Activated CD4-positive, CD25-positive, alpha-beta regulatory T cell treated with anti-CD3 and anti-CD28 coated beads, Interleukin-2, amount 50 U/mL, for 72 hours (primary cell): ENCODE data around the gene C1QTNF4.
"Not testable (repeated sequence)": the region's sequence is repeated elsewhere in the genome, so short reads cannot be mapped to it uniquely, and the experiment has no call there.

Experiments used
- DNase-seq: peaks from one replicate; pipeline ENCODE4 v3.0.0; 2021

C1QTNF4 gene

GRCh38 chr11:47564933-47565339, 29.3 kb downstream of the C1QTNF4 start:
- no peak for DNase-seq

GRCh38 chr11:47564366-47564765, 29.8 kb downstream of the C1QTNF4 start:
- not testable (repeated sequence) for DNase-seq

- DNase-seq = not testable (repeated sequence)
These were observed 31.8 kb downstream of the C1QTNF4 start for GRCh38 chr11:47562393-47562792.

- no peak for DNase-seq
These were observed 33.8 kb downstream of the C1QTNF4 start for GRCh38 chr11:47560426-47560825.

- DNase-seq = no peak
These were observed 35.5 kb downstream of the C1QTNF4 start for GRCh38 chr11:47558695-47559094.

- not testable (repeated sequence) for DNase-seq
These were observed 37.2 kb downstream of the C1QTNF4 start for GRCh38 chr11:47557004-47557403.

GRCh38 chr11:47553406-47553743, 40.8 kb downstream of the C1QTNF4 start:
- DNase-seq = no peak

GRCh38 chr11:47552566-47553405, 41.4 kb downstream of the C1QTNF4 start, which contains the start of gene CELF1:
CELF1 (minus strand) TSS chr11:47553132; CDS start chr11:47499523, 53,609 bp downstream.
- peak; percentile 93 for DNase-seq

- no peak for DNase-seq
These were observed 42.1 kb downstream of the C1QTNF4 start for GRCh38 chr11:47552056-47552565.

GRCh38 chr11:47551086-47551485, 43.1 kb downstream of the C1QTNF4 start:
- DNase-seq = no peak

GRCh38 chr11:47550288-47551047, 43.7 kb downstream of the C1QTNF4 start:
- no peak for DNase-seq

GRCh38 chr11:47546274-47546673, 47.9 kb downstream of the C1QTNF4 start:
- DNase-seq = not testable (repeated sequence)

- DNase-seq = no peak
These were observed 48.9 kb downstream of the C1QTNF4 start for GRCh38 chr11:47545298-47545697.

GRCh38 chr11:47541070-47541469, 53.1 kb downstream of the C1QTNF4 start:
- no peak for DNase-seq

GRCh38 chr11:47539681-47540039, 54.6 kb downstream of the C1QTNF4 start:
- no peak for DNase-seq
